Amniotic epithelial cell (primary cell): ENCODE measurements around the gene EZR.
A peak's percentile ranks its signal among the peaks of the same experiment; 100 is the strongest.
"Not testable (repeated sequence)": the region's sequence is repeated elsewhere in the genome, so short reads cannot be mapped to it uniquely, and the experiment has no call there.

ENCODE experiments used
- DNase-seq: peaks from one replicate; pipeline ENCODE4 v3.0.0-alpha.2; 2010; ENCODE audit warnings: low read depth

EZR gene

GRCh38 chr6:158797331-158798310, 21.5 kb downstream of the EZR start:
- DNase-seq: peak; percentile 73

GRCh38 chr6:158796353-158796752, 22.8 kb downstream of the EZR start:
- DNase-seq: no peak

GRCh38 chr6:158795516-158795915, 23.7 kb downstream of the EZR start:
- no peak for DNase-seq

- peak; percentile 70 for DNase-seq
These were observed 25.7 kb downstream of the EZR start for GRCh38 chr6:158793432-158793831.

- not testable (repeated sequence) for DNase-seq
These were observed 26.7 kb downstream of the EZR start for GRCh38 chr6:158792505-158792904.

- no peak for DNase-seq
These were observed 27.8 kb downstream of the EZR start for GRCh38 chr6:158791274-158791855.

- no peak for DNase-seq
These were observed 29.9 kb downstream of the EZR start for GRCh38 chr6:158789115-158789917.

- DNase-seq: no peak
These were observed 31.8 kb downstream of the EZR start for GRCh38 chr6:158787395-158787794.

- DNase-seq: no peak
These were observed 32.4 kb downstream of the EZR start for GRCh38 chr6:158786645-158787304.

- no peak for DNase-seq
These were observed 34.1 kb downstream of the EZR start for GRCh38 chr6:158785036-158785435.

GRCh38 chr6:158784505-158784904, 34.7 kb downstream of the EZR start:
- peak; percentile 38 for DNase-seq

- no peak for DNase-seq
These were observed 35.3 kb downstream of the EZR start for GRCh38 chr6:158783851-158784250.

- no peak for DNase-seq
These were observed 36.1 kb downstream of the EZR start for GRCh38 chr6:158783167-158783450.

GRCh38 chr6:158782432-158783166, 36.6 kb downstream of the EZR start:
- no peak for DNase-seq

GRCh38 chr6:158781692-158782373, 37.3 kb downstream of the EZR start:
- no peak for DNase-seq

- DNase-seq: no peak
These were observed 38.0 kb downstream of the EZR start for GRCh38 chr6:158780988-158781691.

GRCh38 chr6:158780246-158780884, 38.8 kb downstream of the EZR start:
- no peak for DNase-seq

GRCh38 chr6:158778005-158778527, 41.1 kb downstream of the EZR start:
- DNase-seq: no peak

GRCh38 chr6:158777510-158777909, 41.7 kb downstream of the EZR start:
- no peak for DNase-seq

GRCh38 chr6:158776737-158777136, 42.4 kb downstream of the EZR start:
- DNase-seq: no peak
